ENCODE results near the gene EPHA3.

DNA sequence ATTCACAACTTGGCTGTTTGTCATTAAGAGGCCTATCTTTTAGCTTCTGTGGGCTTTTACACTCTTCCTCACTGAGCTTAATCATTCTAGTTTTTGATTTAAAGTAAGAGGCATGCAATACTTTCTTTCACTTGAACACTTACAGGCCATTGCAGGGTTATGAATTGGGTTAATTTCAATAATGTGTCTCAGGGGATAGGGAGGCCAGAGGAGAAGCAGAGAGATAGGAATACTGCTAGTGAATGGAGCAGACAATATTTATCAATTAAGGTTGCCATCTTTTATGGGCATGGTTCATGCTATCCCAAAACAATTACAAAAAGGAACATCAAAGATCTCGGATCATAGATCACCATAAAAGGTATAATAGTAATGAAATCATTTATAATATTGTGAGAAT, 189.8 kb downstream of the EPHA3 start:
- TF ChIP-seq, protein P1, sequence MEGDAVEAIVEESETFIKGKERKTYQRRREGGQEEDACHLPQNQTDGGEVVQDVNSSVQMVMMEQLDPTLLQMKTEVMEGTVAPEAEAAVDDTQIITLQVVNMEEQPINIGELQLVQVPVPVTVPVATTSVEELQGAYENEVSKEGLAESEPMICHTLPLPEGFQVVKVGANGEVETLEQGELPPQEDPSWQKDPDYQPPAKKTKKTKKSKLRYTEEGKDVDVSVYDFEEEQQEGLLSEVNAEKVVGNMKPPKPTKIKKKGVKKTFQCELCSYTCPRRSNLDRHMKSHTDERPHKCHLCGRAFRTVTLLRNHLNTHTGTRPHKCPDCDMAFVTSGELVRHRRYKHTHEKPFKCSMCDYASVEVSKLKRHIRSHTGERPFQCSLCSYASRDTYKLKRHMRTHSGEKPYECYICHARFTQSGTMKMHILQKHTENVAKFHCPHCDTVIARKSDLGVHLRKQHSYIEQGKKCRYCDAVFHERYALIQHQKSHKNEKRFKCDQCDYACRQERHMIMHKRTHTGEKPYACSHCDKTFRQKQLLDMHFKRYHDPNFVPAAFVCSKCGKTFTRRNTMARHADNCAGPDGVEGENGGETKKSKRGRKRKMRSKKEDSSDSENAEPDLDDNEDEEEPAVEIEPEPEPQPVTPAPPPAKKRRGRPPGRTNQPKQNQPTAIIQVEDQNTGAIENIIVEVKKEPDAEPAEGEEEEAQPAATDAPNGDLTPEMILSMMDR (IDR thresholded peaks at IDR 0.05) = no peak
- no peak for TF ChIP-seq POLR2A (IDR thresholded peaks at IDR 0.05)
